Activated gamma-delta T cell treated with Interleukin-2 at 50 U/mL for 16 hours (primary cell): Measurements from ENCODE around the gene C11orf42.

Experiments used
- DNase-seq: peaks from one replicate; pipeline ENCODE4 v3.0.0-alpha.2; 2020

The C11orf42 gene

GRCh38 chr11:6258571-6259081 lies 53.3 kb downstream of the C11orf42 start:
- no peak for DNase-seq

DNA sequence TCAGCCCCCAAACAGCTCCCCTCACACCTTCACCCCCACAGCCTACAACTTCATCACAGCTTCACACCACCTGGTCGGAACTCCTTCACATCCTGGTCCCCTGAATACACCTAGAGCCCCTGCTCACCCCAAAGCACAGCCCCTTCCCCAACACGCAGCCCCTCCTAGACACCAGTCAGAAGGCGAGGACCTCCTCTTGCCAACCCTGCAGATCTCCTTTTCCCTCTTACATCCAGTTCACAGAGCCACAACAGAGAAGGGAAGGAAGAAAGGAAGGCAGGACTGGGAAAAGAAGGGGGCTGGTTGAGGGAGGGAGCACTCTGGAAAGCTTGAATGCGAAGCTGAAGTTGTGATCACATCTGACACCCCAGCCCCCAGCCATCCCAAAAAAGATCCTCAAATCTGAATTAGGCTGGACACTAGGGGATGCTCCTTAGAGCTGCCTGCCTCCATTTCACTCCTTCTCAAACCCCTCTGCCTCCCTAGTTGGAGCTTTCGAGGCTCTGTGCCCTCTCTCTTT lies 54.9 kb downstream of the C11orf42 start:
- DNase-seq = no peak
